HepG2 (cell line): Measurements from ENCODE around the gene PCYT2. TPM values are rescaled to one million over a fixed set of nuclear protein-coding genes. Genes with fewer than 3 reads are reported as not detected.

Experiments
- AKNA ChIP-seq: sonication (generic); formaldehyde crosslinking; IDR thresholded peaks from 2 replicates; pipeline ENCODE4 v1.4.0; 2020; ENCODE audit warnings: missing genetic modification reagents, borderline replicate concordance
- FOXO4 ChIP-seq: sonication (generic); formaldehyde crosslinking; conservative IDR thresholded peaks from 2 replicates; pipeline ENCODE4 v1.8.1; 2023; ENCODE audit warnings: missing genetic modification reagents
- NR2C2 ChIP-seq: sonication (generic); formaldehyde crosslinking; IDR thresholded peaks from 2 replicates; pipeline ENCODE4 v1.4.0; 2020; ENCODE audit warnings: missing genetic modification reagents, mild to moderate bottlenecking, moderate library complexity, borderline replicate concordance
- RNF219 ChIP-seq: sonication (generic); formaldehyde crosslinking; IDR thresholded peaks from 2 replicates; pipeline ENCODE4 v1.5.0; 2020; ENCODE audit warnings: mild to moderate bottlenecking, missing genetic modification reagents
- SETDB1 ChIP-seq: sonication (generic); formaldehyde crosslinking; IDR thresholded peaks from 2 replicates; pipeline ENCODE4 v1.5.1; 2020; ENCODE audit warnings: missing genetic modification reagents, mild to moderate bottlenecking, borderline replicate concordance
- SNRNP70 ChIP-seq: fragments of 200-400 bp; formaldehyde crosslinking; IDR thresholded peaks from 2 replicates; pipeline ENCODE4 v1.6.1; 2017; ENCODE audit warnings: mild to moderate bottlenecking, low read depth, low read length, moderate library complexity
- ZBED4 ChIP-seq: sonication (generic); formaldehyde crosslinking; IDR thresholded peaks from 2 replicates; pipeline ENCODE4 v1.4.0; 2020; ENCODE audit warnings: missing genetic modification reagents, borderline replicate concordance
- ZNF501 ChIP-seq: sonication (generic); formaldehyde crosslinking; IDR thresholded peaks from 2 replicates; pipeline ENCODE4 v1.5.1; 2020; ENCODE audit warnings: mild to moderate bottlenecking, moderate library complexity, missing genetic modification reagents
- ZNF670 ChIP-seq: sonication (generic); formaldehyde crosslinking; IDR thresholded peaks from 2 replicates; pipeline ENCODE4 v1.8.0; 2022; ENCODE audit warnings: mild to moderate bottlenecking, missing genetic modification reagents, borderline replicate concordance
- polyA plus RNA-seq, 8 experiments: library from polyadenylated mRNA; depleted of rRNA in 3 of 8; stranded (reverse) in 7 of 8; unstranded in 1 of 8; fragments of >200 nt; fragmentation: Illumina TruSeq in 4 of 8; extraction: Trizol in 4 of 8; gene quantifications; 2 replicates each; pipeline versions ENCODE4 v1.2.1 to v1.2.3, GENCODE V29; 2011 to 2016; ENCODE audit warnings: low read depth in 4 of 8, missing spikeins in 1 of 8, mixed read lengths in 1 of 8; ENCODE audit not compliant: insufficient read depth in 1 of 8
- total RNA-seq, 5 experiments: library from RNA; depleted of rRNA; stranded (reverse); fragments of >200 nt; fragmentation: Illumina TruSeq; extraction: Trizol; gene quantifications; 2 replicates each; pipeline ENCODE4 v1.2.3, GENCODE V29; 2016; ENCODE audit warnings: low read depth in 1 of 5

PCYT2 gene
- total and polyA plus RNA-seq, 2 of the 13 experiments (the other 11 are each of a cell fraction or from before 2014, with no cell fraction given), result 147 to 297 TPM

GRCh38 chr17:81930142-81931125 lies 19.2 kb upstream of the PCYT2 start (continued):
- TF ChIP-seq AKNA (no peak), ZNF670 (CRISPR knock-in tag) (no peak), RNF219 (no peak), SETDB1 (CRISPR knock-in tag) (no peak), ZBED4 (CRISPR knock-in tag) (no peak), NR2C2 (CRISPR knock-in tag) (no peak), ZNF501 (CRISPR knock-in tag) (no peak), SNRNP70 (no peak), FOXO4 (no peak)
